C4-2B (cell line): ENCODE measurements around the gene SCAMP1.

ENCODE experiments used
- H3K27ac ChIP-seq: fragments of 450-650 bp; 2 replicates; pipeline ENCODE4 v1.5.1; 2017
- CTCF ChIP-seq: fragments of 450-650 bp; conservative IDR thresholded peaks from 2 replicates; pipeline ENCODE4 v1.5.1; 2017; ENCODE audit warnings: mild to moderate bottlenecking
- ZFX ChIP-seq: fragments of 450-650 bp; IDR thresholded peaks from 2 replicates; pipeline ENCODE4 v1.6.1; 2017

Gene SCAMP1

GRCh38 chr5:78505860-78506259 is 145.4 kb downstream of the SCAMP1 start:
- TF ChIP-seq CTCF (no peak), ZFX (no peak)
- H3K27ac ChIP-seq: no peak overlapping the region

- TF ChIP-seq ZFX: no peak
- no peak for TF ChIP-seq CTCF
- no peak overlapping the region for H3K27ac ChIP-seq
These were observed 146.0 kb downstream of the SCAMP1 start for GRCh38 chr5:78506261-78507024.

- no peak for TF ChIP-seq CTCF
- H3K27ac ChIP-seq: no peak overlapping the region
These were observed 147.1 kb downstream of the SCAMP1 start for GRCh38 chr5:78507531-78507930.

- no peak overlapping the region; the same call in 1 of the 2 replicates for H3K27ac ChIP-seq
- no peak for TF ChIP-seq CTCF
- no peak for TF ChIP-seq ZFX
These were observed 147.9 kb downstream of the SCAMP1 start for GRCh38 chr5:78508186-78508765.

- H3K27ac ChIP-seq: no peak overlapping the region; the same call in 1 of the 2 replicates
- no peak for TF ChIP-seq CTCF
- TF ChIP-seq ZFX: no peak
These were observed 148.9 kb downstream of the SCAMP1 start for GRCh38 chr5:78509145-78509865.

- peak overlapping the region; percentile 56 for H3K27ac ChIP-seq
- TF ChIP-seq CTCF: peak; percentile 53
- TF ChIP-seq ZFX: no peak
These were observed 149.7 kb downstream of the SCAMP1 start for GRCh38 chr5:78509884-78510769.
